ENCODE results near the gene GBA3.

Gene GBA3

GRCh38 chr4:22790631-22791030, 97.9 kb downstream of the GBA3 start:
- DNase-seq = no peak

- no peak for DNase-seq
Observed at GRCh38 chr4:22794732-22795131, 102.0 kb downstream of the GBA3 start.

GRCh38 chr4:22801391-22801790, 108.7 kb downstream of the GBA3 start:
- DNase-seq = no peak

GRCh38 chr4:22802876-22803275, 110.1 kb downstream of the GBA3 start:
- no peak for DNase-seq

- DNase-seq = no peak
Observed at GRCh38 chr4:22803512-22803911, 110.8 kb downstream of the GBA3 start.

GRCh38 chr4:22814906-22815305, 122.2 kb downstream of the GBA3 start:
- DNase-seq = no peak

- DNase-seq = no peak
Observed at GRCh38 chr4:22824091-22824490, 131.4 kb downstream of the GBA3 start.

GRCh38 chr4:22842360-22843018, 149.8 kb downstream of the GBA3 start:
- DNase-seq = no peak

- no peak for DNase-seq
Observed at GRCh38 chr4:22848332-22848731, 155.6 kb downstream of the GBA3 start.

- no peak for DNase-seq
Observed at GRCh38 chr4:22850055-22850454, 157.3 kb downstream of the GBA3 start.

GRCh38 chr4:22850630-22851029, 157.9 kb downstream of the GBA3 start:
- no peak for DNase-seq

GRCh38 chr4:22857411-22857810, 164.7 kb downstream of the GBA3 start:
- DNase-seq = no peak

GRCh38 chr4:22859318-22859717, 166.6 kb downstream of the GBA3 start:
- DNase-seq = no peak
